H1 (cell line): Measurements from ENCODE around the gene DKC1. TPM values are rescaled to one million over a fixed set of nuclear protein-coding genes. Genes with fewer than 3 reads are reported as not detected.

Experiments used
- CTCF ChIA-PET: fragments of 300-600 bp; sonication (Branson Sonifier 250); formaldehyde crosslinking; loops from one replicate; lab custom pipeline; 2021; ENCODE audit not compliant: partially characterized antibody; lab: Charles Lee
- POLR2A ChIA-PET: fragments of 300-600 bp; sonication (Branson Sonifier 250); formaldehyde crosslinking; loops from one replicate; lab custom pipeline; 2021; ENCODE audit warnings: inconsistent platforms; ENCODE audit not compliant: partially characterized antibody; lab: Charles Lee
- DNase-seq, 2 experiments: peaks; one replicate each; pipeline versions ENCODE4 v3.0.0 to v3.0.0-alpha.2; 2010 to 2022; ENCODE audit warnings: low spot score in 2 of 2, low read depth in 1 of 2, mixed read lengths in 1 of 2
- FAIRE-seq: peaks from 2 replicates; lab custom pipeline; 2011; peaks lifted over from hg19 to GRCh38; lab: Jason Lieb, UNC
- H2AFZ ChIP-seq: 2 replicates; pipeline ENCODE4 v1.8.1; 2012; ENCODE audit warnings: low read length, inconsistent platforms
- H2AK5ac ChIP-seq: 2 replicates; pipeline ENCODE4 v1.6.1; 2013; ENCODE audit warnings: low read depth, low read length
- H2BK120ac ChIP-seq: replicated peaks from 2 replicates; pipeline ENCODE3; 2013; ENCODE audit warnings: low read depth, low read length, inconsistent platforms
- H2BK12ac ChIP-seq: 2 replicates; pipeline ENCODE4 v1.6.1; 2013; ENCODE audit warnings: low read depth, low read length
- H2BK15ac ChIP-seq: 2 replicates; pipeline ENCODE4 v1.6.1; 2013; ENCODE audit warnings: low read length
- H2BK20ac ChIP-seq: 2 replicates; pipeline ENCODE4 v1.6.1; 2013; ENCODE audit warnings: low read length
- H2BK5ac ChIP-seq: 2 replicates; pipeline ENCODE4 v1.6.1; 2013; ENCODE audit warnings: low read depth, low read length
- H3K14ac ChIP-seq: 2 replicates; pipeline ENCODE4 v1.6.1; 2013; ENCODE audit warnings: inconsistent platforms; ENCODE audit not compliant: insufficient read length
- H3K18ac ChIP-seq: 2 replicates; pipeline ENCODE4 v1.6.1; 2013; ENCODE audit warnings: low read length; ENCODE audit errors: extremely low read depth
- H3K23ac ChIP-seq: 2 replicates; pipeline ENCODE4 v1.6.1; 2013; ENCODE audit warnings: inconsistent platforms; ENCODE audit not compliant: insufficient read length
- H3K23me2 ChIP-seq: 2 replicates; pipeline ENCODE4 v1.6.1; 2013; ENCODE audit warnings: low read depth, low read length
- H3K27ac ChIP-seq: 2 replicates; pipeline ENCODE4 v1.6.1; 2011; ENCODE audit warnings: low read depth, low read length, inconsistent platforms
- H3K27me3 ChIP-seq, 4 experiments: replicated peaks in 1 of 4; 1 replicate in 1 of 4; 2 replicates in 3 of 4; pipeline versions ENCODE4 v1.6.1 to v1.8.1; 2011 to 2013; ENCODE audit warnings: low read length in 3 of 4, mild to moderate bottlenecking in 3 of 4, inconsistent platforms in 2 of 4, mixed read lengths in 2 of 4, moderate library complexity in 1 of 4; ENCODE audit not compliant: control insufficient read depth in 3 of 4, insufficient read depth in 3 of 4; ENCODE audit errors: extremely low read depth in 1 of 4
- H3K36me3 ChIP-seq, 4 experiments: 2 replicates each; pipeline versions ENCODE4 v1.6.1 to v1.8.1; 2011 to 2013; ENCODE audit warnings: mild to moderate bottlenecking in 4 of 4, low read length in 3 of 4, moderate library complexity in 2 of 4, control low read depth in 1 of 4, inconsistent platforms in 1 of 4; ENCODE audit not compliant: insufficient read depth in 4 of 4, control insufficient read depth in 2 of 4
- H3K4ac ChIP-seq: replicated peaks from 2 replicates; pipeline ENCODE3; 2013; ENCODE audit warnings: low read length, low read depth, mixed read lengths, inconsistent platforms; ENCODE audit not compliant: insufficient read length
- H3K4me1 ChIP-seq, 4 experiments: replicated peaks in 1 of 4; 1 replicate in 1 of 4; 2 replicates in 3 of 4; pipeline versions ENCODE4 v1.6.1 to v1.8.1; 2011 to 2013; ENCODE audit warnings: low read length in 3 of 4, inconsistent platforms in 2 of 4, mixed read lengths in 1 of 4; ENCODE audit not compliant: insufficient read depth in 4 of 4, control insufficient read depth in 3 of 4
- H3K4me2 ChIP-seq, 2 experiments: 2 replicates each; pipeline versions ENCODE4 v1.6.1 to v1.8.1; 2011 to 2013; ENCODE audit warnings: low read depth in 2 of 2, low read length in 2 of 2, control low read depth in 1 of 2, inconsistent platforms in 1 of 2, mild to moderate bottlenecking in 1 of 2; ENCODE audit not compliant: insufficient read depth in 1 of 2
- H3K4me3 ChIP-seq, 4 experiments: fragments of 200-600, 300-600 bp in 1 of 4; sonication (generic), shearing (Covaris generic), sonication (Bioruptor Twin) in 1 of 4; 2 replicates each; pipeline versions ENCODE4 v1.5.1 to v1.8.1; 2011 to 2016; ENCODE audit warnings: low read length in 4 of 4, low read depth in 3 of 4, control low read depth in 2 of 4, inconsistent platforms in 2 of 4, mild to moderate bottlenecking in 2 of 4, mixed read lengths in 1 of 4, moderate library complexity in 1 of 4; ENCODE audit not compliant: insufficient read depth in 2 of 4; ENCODE audit errors: extremely low read depth in 1 of 4
- H3K56ac ChIP-seq: replicated peaks from 2 replicates; pipeline ENCODE3; 2013; ENCODE audit warnings: low read depth, mild to moderate bottlenecking, mixed read lengths, low read length, inconsistent platforms; ENCODE audit not compliant: insufficient read length
- H3K79me1 ChIP-seq: 2 replicates; pipeline ENCODE4 v1.6.1; 2013; ENCODE audit warnings: low read depth, low read length, control low read depth
- H3K79me2 ChIP-seq, 2 experiments: 2 replicates each; pipeline versions ENCODE4 v1.6.1 to v1.8.1; 2012 to 2013; ENCODE audit warnings: low read length in 2 of 2, mild to moderate bottlenecking in 2 of 2, inconsistent platforms in 1 of 2; ENCODE audit not compliant: insufficient read depth in 2 of 2, control insufficient read depth in 1 of 2
- H3K9ac ChIP-seq, 4 experiments: replicated peaks in 1 of 4; 1 replicate in 1 of 4; 2 replicates in 3 of 4; pipeline versions ENCODE4 v1.6.1 to v1.8.1; 2011 to 2013; ENCODE audit warnings: low read depth in 3 of 4, low read length in 3 of 4, control low read depth in 2 of 4, mild to moderate bottlenecking in 2 of 4, moderate library complexity in 2 of 4, inconsistent platforms in 1 of 4; ENCODE audit errors: extremely low read depth in 1 of 4
- H3K9me3 ChIP-seq, 2 experiments: 2 replicates each; pipeline versions ENCODE4 v1.6.1 to v1.8.1; 2012 to 2013; ENCODE audit warnings: mild to moderate bottlenecking in 2 of 2, moderate library complexity in 2 of 2, control low read depth in 1 of 2, inconsistent platforms in 1 of 2, low read depth in 1 of 2, low read length in 1 of 2, mixed read lengths in 1 of 2; ENCODE audit not compliant: insufficient read depth in 2 of 2
- H4K20me1 ChIP-seq, 2 experiments: replicated peaks in 1 of 2; 2 replicates each; pipeline versions ENCODE3 to v1.8.1; 2011 to 2013; ENCODE audit warnings: inconsistent platforms in 2 of 2, low read length in 2 of 2, mild to moderate bottlenecking in 1 of 2; ENCODE audit not compliant: insufficient read depth in 2 of 2, control insufficient read depth in 1 of 2
- H4K5ac ChIP-seq: 2 replicates; pipeline ENCODE4 v1.6.1; 2013; ENCODE audit warnings: low read length, low read depth, mixed read lengths, inconsistent platforms; ENCODE audit not compliant: insufficient read length
- H4K8ac ChIP-seq: 2 replicates; pipeline ENCODE4 v1.8.0; 2013; ENCODE audit warnings: mild to moderate bottlenecking, moderate library complexity, low read length, inconsistent platforms; ENCODE audit not compliant: insufficient read depth; ENCODE audit errors: extremely low read depth
- H4K91ac ChIP-seq: replicated peaks from 2 replicates; pipeline ENCODE3; 2013; ENCODE audit warnings: low read length, mixed read lengths, inconsistent platforms; ENCODE audit not compliant: insufficient read length
- ASH2L ChIP-seq: fragments of 200-600, 300-600 bp; sonication (generic); IDR thresholded peaks from one replicate; pipeline ENCODE4 v1.7.1; 2017; ENCODE audit warnings: low read length
- BCL11A ChIP-seq, 2 experiments: IDR thresholded peaks; one replicate each; pipeline ENCODE4 v1.6.1; 2011; ENCODE audit warnings: low read depth in 2 of 2, low read length in 2 of 2, mild to moderate bottlenecking in 2 of 2
- CREB1 ChIP-seq: IDR thresholded peaks from 2 replicates; pipeline ENCODE4 v1.6.1; 2012; ENCODE audit warnings: inconsistent platforms
- EGR1 ChIP-seq: IDR thresholded peaks from 2 replicates; pipeline ENCODE4 v1.6.1; 2011; ENCODE audit warnings: low read depth, low read length, borderline replicate concordance
- EP300 ChIP-seq, 2 experiments: IDR thresholded peaks; 1 replicate in 1 of 2; 2 replicates in 1 of 2; pipeline ENCODE4 v1.6.1; 2011 to 2012; ENCODE audit warnings: low read depth in 2 of 2, low read length in 2 of 2, mild to moderate bottlenecking in 2 of 2, borderline replicate concordance in 1 of 2, inconsistent platforms in 1 of 2, moderate library complexity in 1 of 2
- HDAC6 ChIP-seq: IDR thresholded peaks from one replicate; pipeline ENCODE4 v1.7.1; 2012; ENCODE audit warnings: low read depth, mild to moderate bottlenecking, inconsistent platforms, low read length, moderate library complexity
- NRF1 ChIP-seq: IDR thresholded peaks from 2 replicates; pipeline ENCODE4 v1.6.1; 2011; ENCODE audit warnings: mild to moderate bottlenecking, low read depth, low read length, improper control_type of control experiment
- POLR2A ChIP-seq, 2 experiments: IDR thresholded peaks; 1 replicate in 1 of 2; 2 replicates in 1 of 2; pipeline ENCODE4 v1.6.1; 2011; ENCODE audit warnings: low read depth in 2 of 2, low read length in 2 of 2, mild to moderate bottlenecking in 2 of 2; ENCODE audit errors: control extremely low read depth in 1 of 2
- POLR2AphosphoS5 ChIP-seq: IDR thresholded peaks from 2 replicates; pipeline ENCODE4 v1.6.1; 2011; ENCODE audit warnings: low read depth, low read length
- RBBP5 ChIP-seq: IDR thresholded peaks from 2 replicates; pipeline ENCODE4 v1.7.1; 2012; ENCODE audit warnings: low read depth, mild to moderate bottlenecking, inconsistent platforms, low read length, moderate library complexity, borderline replicate concordance
- SAP30 ChIP-seq: fragments of 300-600 bp; sonication (generic); IDR thresholded peaks from 2 replicates; pipeline ENCODE4 v1.7.1; 2012; ENCODE audit warnings: low read length, moderate library complexity, mild to moderate bottlenecking, inconsistent platforms; ENCODE audit not compliant: insufficient read depth, insufficient replicate concordance
- USF2 ChIP-seq: IDR thresholded peaks from 2 replicates; pipeline ENCODE4 v1.6.1; 2011; ENCODE audit warnings: low read length, improper control_type of control experiment
- ZNF274 ChIP-seq: IDR thresholded peaks from 2 replicates; pipeline ENCODE4 v1.7.0; 2012; ENCODE audit warnings: low read length, borderline replicate concordance; ENCODE audit errors: extremely low read depth
- WGBS, 2 experiments: shearing (Covaris generic) in 1 of 2; methylation state at CpG; one replicate each; pipeline versions ENCODE4 v1.1.6 to v1.1.7; 2013 to 2015; ENCODE audit warnings: low lambda C conversion rate in 2 of 2, mixed read lengths in 2 of 2, inconsistent platforms in 1 of 2, low coverage in 1 of 2, missing lambda C conversion rate in 1 of 2; ENCODE audit not compliant: insufficient replicate concordance in 2 of 2, insufficient coverage in 1 of 2, insufficient read length in 1 of 2; ENCODE audit errors: extremely low coverage in 1 of 2, missing lambda C conversion rate in 1 of 2; 5-methylcytosine and 5-hydroxymethylcytosine counted together
- polyA plus RNA-seq, 7 experiments: library from polyadenylated mRNA; depleted of rRNA in 3 of 7; stranded (reverse) in 5 of 7; unstranded in 2 of 7; fragments of >200 nt in 5 of 7; fragments of 200-250 nt in 2 of 7; gene quantifications; 1 replicate in 5 of 7; 2 replicates in 1 of 7; 4 replicates in 1 of 7; pipeline versions ENCODE4 v1.2.1 to v1.2.3, GENCODE V29; 2011 to 2013; ENCODE audit warnings: missing spikeins in 2 of 7, mixed read lengths in 2 of 7
- total RNA-seq: library from RNA; stranded (reverse); fragmentation: NEBNext Ultra II Directional; extraction: Animal tissue kit (Norgen Biotek cat#: 25700); gene quantifications from 2 replicates; pipeline ENCODE4 v1.2.1, GENCODE V29; 2021

Gene DKC1
- total and polyA plus RNA-seq, 2 of the 8 experiments (the other 6 are each of a cell fraction or from before 2014, with no cell fraction given), result 65.6 to 143 TPM

- Histone ChIP-seq H3K9me3 (no peaks in the 10 kb centered on the region), H3K27ac (no peak overlapping the region), H3K4me2 (no peak overlapping the region), H2AFZ (no peak overlapping the region), H3K18ac (no peak overlapping the region), H3K36me3 (peaks cover 6 to 18% (median 12%) of the 10 kb centered on the region in 4 experiments; a peak in 7 of 8 replicates), H3K56ac (no peak overlapping the region), H4K20me1 (no peaks in the 10 kb centered on the region), H3K23me2 (no peaks in the 10 kb centered on the region), H2BK12ac (no peak overlapping the region), H3K4me3 (no peak overlapping the region), H4K5ac (no peak overlapping the region), H3K9ac (no peak overlapping the region), H3K4ac (no peak overlapping the region), H4K8ac (no peak overlapping the region), H3K79me2 (no peaks in the 10 kb centered on the region), H3K79me1 (no peaks in the 10 kb centered on the region), H2BK15ac (no peak overlapping the region), H3K14ac (no peak overlapping the region), H2BK5ac (no peak overlapping the region), H4K91ac (no peak overlapping the region), H3K4me1 (no peaks in the 10 kb centered on the region; a peak in 1 of 7 replicates), H2AK5ac (no peak overlapping the region), H2BK20ac (no peak overlapping the region), H3K23ac (no peak overlapping the region), H2BK120ac (no peak overlapping the region), H3K27me3 (no peaks in the 10 kb centered on the region)
- CTCF ChIA-PET, result interaction anchor here (0.6 kb wide), 1 partner anchor 373 kb away, joined by 3 read pairs; no protein-coding TSS in a partner anchor
- POLR2A ChIA-PET, result interaction anchor here (0.6 to 12.2 kb wide), 3 partner anchors 9 to 304 kb away, joined by 3 to 146 read pairs (median 3); partner anchors contain the start of gene DKC1
- no peak for FAIRE-seq
- no peak for DNase-seq
- 97% methylated on average over 6 of the region's 9 CpGs; no CpG with 5 or more reads in 1 of the 2 experiments for WGBS, 2 experiments
- no peak for TF ChIP-seq EGR1
- no peak for TF ChIP-seq HDAC6
- TF ChIP-seq NRF1, result no peak
- TF ChIP-seq ZNF274, result no peak
- TF ChIP-seq ASH2L, result no peak
- no peak for TF ChIP-seq USF2
- no peak for TF ChIP-seq POLR2A (IDR thresholded peaks at IDR 0.05; ENCODE audit: control extremely low read depth in 1 of 2, low read depth in 2 of 2, low read length in 2 of 2)
- TF ChIP-seq EP300 (IDR thresholded peaks at IDR 0.05; ENCODE audit: borderline replicate concordance in 1 of 2, low read depth in 2 of 2, low read length in 2 of 2), result no peak
- TF ChIP-seq RBBP5, result no peak
- TF ChIP-seq BCL11A (IDR thresholded peaks at IDR 0.05; ENCODE audit: low read depth in 2 of 2, low read length in 2 of 2), result no peak
- TF ChIP-seq SAP30, result no peak
- TF ChIP-seq CREB1, result no peak
- no peak for TF ChIP-seq POLR2AphosphoS5
Measured at GRCh38 chrX:154780968-154781367, 18.3 kb downstream of the DKC1 start.
